Measurements from ENCODE around the gene CD46.
"Not testable (repeated sequence)": the region's sequence is repeated elsewhere in the genome, so short reads cannot be mapped to it uniquely, and the experiment has no call there.

The CD46 gene

DNA sequence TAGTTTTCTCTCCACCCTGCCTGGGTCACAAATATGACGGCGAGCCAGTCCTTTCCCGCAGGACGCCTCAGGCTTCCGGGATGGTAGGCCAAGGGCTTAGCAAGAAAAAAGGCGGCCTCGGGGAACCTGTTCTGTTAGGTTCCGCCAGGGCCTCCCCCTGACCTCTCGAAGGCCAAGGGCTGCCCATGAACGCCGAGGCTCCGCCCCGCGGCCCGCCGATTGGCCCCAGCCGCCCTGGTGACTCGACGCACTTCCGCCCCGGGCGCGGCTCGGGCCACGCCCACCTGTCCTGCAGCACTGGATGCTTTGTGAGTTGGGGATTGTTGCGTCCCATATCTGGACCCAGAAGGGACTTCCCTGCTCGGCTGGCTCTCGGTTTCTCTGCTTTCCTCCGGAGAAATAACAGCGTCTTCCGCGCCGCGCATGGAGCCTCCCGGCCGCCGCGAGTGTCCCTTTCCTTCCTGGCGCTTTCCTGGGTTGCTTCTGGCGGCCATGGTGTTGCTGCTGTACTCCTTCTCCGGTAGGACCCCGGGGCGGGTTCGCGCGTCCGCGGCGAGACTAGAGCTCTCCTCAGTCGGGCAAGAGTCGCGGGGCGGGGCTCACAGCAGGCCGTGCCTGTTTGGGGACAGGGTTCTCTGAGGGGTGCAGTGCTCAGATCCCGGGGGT is at the start of gene CD46:
TSS of gene CD46 (plus strand) at position 265 of the 666 bp plus-strand sequence. CDS start at position 424, 159 bp downstream.
- DNase-seq, result peak; percentile 88 to 99 (median 93)
- intact Hi-C loops (cut with DNase I), result loop anchor here (5.0 kb wide), 2 partner anchors 45 to 115 kb away; no protein-coding TSS in a partner anchor

DNA sequence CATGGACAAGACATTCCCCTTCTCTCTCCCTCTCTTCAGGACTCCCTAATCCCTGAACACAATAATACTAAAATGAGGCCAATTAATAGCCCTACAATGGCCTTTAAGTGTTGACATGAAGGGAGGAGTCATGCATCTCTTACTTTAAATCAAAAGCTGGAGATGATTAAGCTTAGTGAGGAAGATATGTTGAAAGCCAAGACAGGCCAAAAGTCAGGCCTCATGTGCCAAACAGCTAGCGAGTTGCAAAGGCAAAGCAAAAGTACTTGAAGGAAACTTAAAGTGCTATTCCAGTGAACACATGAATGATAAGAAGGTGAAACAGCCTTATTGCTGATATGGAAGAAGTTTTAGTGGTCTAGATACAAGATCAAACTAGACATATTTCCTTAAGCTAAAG is 49.5 kb upstream of the CD46 start:
- intact Hi-C loops (cut with DNase I), result no loop called here
- no peak for DNase-seq

DNA sequence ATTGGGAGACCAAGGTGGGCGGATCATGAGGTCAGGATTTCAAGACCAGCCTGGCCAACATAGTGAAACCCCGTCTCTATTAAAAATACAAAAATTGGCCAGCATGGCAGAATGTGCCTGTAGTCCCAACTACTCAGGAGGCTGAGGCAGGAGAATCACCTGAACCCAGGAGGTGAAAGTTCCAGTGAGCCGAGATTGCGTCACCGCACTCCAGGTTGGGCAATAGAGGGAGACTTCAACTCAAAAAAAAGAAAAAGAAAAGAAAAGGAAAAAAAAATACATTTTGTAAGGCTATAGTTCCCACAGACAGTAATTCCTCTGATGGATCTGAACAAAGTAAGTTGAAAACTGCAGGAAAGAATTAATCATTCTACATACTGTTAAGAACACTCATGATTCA is 48.1 kb upstream of the CD46 start:
- DNase-seq, result no peak
- intact Hi-C loops (cut with DNase I), result no loop called here

DNA sequence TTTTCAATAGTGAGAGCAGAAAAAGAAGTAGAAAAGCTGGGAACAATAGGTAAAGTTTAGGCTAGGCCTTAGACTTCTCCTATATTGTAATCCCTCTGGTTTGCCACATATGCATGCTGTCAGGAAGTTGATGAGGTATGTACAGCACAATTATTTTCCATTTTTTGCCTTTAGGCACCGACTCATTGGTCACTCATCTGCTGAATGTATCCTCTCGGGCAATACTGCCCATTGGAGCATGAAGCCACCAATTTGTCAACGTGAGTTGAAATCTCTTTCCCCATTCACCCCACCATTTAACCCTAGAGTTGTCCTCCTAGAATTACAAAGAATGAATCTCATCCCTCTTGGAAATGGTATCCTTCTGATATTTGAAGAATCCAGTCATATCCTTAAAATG is 43.9 kb upstream of the CD46 start:
- DNase-seq; intact Hi-C loops (cut with DNase I): not testable (repeated sequence)

DNA sequence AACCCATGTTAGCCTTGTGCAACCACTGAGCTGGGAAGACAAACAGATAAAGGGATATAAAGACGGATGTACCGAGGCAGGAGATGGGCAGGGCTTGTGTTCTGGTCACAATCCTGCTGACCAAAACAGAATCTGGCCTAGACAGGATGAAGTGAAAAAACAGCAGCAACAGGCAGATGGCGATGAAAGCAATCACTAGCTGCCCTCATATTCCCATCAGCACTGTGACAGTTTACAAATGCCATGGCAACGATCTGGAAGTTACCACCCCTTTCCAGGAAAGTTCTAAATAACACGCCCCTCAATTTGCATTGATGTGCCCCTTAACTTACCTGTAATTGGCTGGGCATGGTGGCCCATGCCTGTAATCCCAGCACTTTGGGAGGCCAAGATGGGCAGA is 40.6 kb upstream of the CD46 start:
- intact Hi-C loops (cut with DNase I), result no loop called here
- no peak for DNase-seq

DNA sequence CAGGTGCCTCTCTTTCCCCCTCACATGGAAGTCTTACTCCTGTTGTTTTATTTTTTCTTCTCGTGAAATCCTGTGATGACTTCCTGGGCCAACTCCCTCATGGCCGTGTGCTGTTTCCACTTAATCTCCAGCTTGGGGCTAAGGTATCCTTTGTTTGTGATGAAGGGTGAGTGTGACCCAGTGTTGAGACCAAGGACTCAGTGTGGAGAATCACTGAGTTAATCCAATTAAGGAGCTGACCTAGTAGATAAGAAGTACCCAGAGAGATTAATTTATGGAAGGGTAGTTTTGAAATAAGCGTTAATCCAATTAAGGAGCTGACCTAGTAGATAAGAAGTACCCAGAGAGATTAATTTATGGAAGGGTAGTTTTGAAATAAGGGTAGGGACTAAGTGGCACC is 39.2 kb upstream of the CD46 start:
- intact Hi-C loops (cut with DNase I); DNase-seq: not testable (repeated sequence)

DNA sequence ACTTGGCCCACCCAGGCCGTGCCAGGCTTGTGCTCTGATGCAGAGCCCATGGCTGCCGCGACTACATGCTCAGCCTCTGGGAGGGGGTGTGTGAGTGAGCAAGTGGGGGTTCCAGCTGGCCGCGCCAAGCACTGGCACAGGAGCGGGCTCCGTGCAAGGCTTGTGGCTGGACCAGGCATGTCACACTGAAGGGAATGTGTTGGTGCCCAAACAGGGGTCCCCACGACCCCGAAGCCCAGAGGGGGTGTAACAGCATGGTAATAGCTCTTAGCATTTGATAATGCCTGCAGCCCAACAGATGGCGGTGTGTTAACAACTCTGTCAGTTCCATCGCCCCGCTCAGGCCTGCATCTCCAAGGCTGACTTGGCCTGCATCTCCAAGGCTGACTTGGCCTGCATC is 38.3 kb upstream of the CD46 start:
- intact Hi-C loops (cut with DNase I), result no loop called here
- no peak for DNase-seq

DNA sequence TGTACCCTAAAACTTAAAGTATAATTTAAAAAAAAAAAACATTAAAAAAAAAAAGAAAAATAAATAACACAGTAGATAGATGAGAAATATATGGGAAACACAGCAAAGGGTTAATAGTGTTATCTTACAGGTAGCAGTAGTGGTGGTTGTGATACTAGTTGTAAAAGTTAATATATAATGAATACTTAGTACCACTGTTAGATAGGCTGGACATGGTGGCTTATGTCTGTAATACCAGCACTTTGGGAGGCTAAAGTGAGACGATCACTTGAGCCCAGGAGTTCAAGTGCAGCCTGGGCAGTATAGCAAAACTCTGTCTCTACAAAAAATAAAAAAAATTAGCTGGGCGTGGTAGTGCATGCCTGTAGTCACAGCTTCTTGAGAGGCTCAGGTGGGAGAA is 32.6 kb upstream of the CD46 start:
- DNase-seq, result no peak
- intact Hi-C loops (cut with DNase I), result no loop called here

DNA sequence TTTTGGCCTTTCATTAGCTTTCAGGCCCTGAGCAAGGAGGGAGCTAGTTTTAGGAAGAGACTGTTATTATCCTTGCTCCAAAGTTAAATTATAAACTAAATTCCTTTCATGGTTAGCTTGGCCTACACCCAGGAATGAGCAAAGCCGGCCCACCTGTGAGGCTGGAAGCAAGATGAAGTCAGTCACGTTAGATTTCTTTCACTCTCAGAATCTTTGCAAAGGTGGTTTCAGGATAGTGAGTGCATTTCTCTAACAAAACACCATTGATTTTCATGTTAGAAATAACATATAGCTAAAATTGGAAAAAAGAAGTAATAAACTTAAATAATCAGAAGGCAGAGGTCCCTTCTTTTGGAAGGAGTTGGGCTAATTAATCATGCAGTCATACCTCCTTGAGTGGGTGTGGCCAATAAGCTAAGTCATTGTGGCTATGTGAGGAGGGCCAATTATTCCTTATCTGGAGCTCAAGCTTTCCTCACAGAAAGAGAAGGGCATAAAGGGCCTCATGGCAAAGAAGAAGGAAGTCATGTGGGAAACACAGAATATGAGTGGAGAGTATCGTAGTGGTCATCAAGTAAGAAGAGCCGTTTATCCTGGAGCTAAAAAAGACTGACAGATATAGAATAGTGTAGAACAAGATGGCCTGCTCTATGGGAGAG is 23.5 kb upstream of the CD46 start:
- intact Hi-C loops (cut with DNase I), result not testable (repeated sequence)

DNA sequence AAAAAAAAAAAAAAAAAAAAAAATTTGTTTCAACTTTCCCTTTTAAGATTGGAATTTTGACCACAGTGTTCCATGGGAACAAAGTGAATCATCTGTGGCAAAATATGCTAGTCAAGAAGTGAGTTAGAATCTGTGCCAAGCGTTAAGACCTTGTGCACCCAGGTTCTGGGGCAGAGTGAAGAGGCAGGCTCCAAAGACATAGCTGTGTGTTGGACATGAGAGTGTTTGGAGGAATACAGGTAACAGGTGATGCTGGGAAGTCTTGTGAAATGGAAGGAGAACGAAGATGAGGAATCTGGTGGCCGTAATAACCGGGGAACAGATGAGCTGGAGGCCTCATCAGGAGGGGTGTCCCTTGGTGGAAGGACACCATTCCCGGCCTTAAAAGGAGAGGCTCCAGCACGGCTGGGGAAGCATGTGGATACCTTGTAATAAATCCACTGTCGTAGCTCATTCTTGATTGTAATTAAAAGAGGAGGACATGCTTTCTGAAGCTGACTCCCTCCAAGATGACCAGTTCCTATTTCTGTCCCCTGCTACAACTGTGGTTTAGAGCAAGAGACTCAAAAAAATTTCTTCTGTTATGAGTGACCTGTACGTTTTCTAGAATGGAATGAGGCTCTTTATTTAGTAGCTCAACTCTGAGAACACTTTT is 14.2 kb upstream of the CD46 start:
- intact Hi-C loops (cut with DNase I), result not testable (repeated sequence)

More for the DNA sequence above, 23.5 kb upstream of the CD46 start:
- not testable (repeated sequence) for DNase-seq

DNA sequence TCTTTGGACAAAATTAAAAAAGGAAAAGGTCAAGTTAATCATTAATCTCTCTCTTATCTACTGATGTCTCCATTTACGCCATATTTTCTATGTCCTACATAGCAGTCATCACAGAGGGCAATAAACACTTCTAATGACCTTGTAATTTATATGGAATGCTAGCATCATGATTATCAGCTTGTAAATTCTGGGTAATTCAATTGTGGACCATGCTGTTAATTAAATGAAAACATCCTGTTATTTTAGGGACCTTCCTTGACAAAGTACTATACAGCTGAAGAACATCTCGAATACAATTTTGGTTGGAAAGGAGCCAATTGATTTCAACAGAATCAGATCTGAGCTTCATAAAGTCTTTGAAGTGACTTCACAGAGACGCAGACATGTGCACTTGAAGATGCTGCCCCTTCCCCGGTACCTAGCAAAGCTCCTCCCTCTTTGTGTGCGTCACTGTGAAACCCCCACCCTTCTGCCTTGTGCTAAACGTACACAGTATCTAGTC is 13.6 kb upstream of the CD46 start:
- DNase-seq; intact Hi-C loops (cut with DNase I): not testable (repeated sequence)

More for the DNA sequence above, 14.2 kb upstream of the CD46 start:
- not testable (repeated sequence) for DNase-seq

DNA sequence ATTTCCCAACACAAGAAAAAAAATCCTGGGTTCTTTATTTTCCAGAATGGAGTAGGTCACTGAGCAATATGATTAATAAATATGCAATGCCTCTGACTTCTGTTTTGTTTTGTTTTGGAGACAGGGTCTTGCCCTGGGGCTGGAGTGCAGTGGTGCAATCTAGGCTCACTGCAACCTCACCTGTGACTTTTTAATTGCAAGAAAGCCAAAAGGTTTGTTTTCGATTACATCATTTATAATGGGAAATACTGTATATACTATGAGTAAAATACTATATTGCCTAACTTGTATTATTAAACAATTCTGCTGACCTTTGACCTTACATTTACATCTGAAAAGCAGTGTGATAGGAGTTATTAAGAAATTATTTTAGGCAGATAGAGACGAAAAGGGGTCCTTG is 11.6 kb upstream of the CD46 start:
- no peak for DNase-seq
- intact Hi-C loops (cut with DNase I), result no loop called here

DNA sequence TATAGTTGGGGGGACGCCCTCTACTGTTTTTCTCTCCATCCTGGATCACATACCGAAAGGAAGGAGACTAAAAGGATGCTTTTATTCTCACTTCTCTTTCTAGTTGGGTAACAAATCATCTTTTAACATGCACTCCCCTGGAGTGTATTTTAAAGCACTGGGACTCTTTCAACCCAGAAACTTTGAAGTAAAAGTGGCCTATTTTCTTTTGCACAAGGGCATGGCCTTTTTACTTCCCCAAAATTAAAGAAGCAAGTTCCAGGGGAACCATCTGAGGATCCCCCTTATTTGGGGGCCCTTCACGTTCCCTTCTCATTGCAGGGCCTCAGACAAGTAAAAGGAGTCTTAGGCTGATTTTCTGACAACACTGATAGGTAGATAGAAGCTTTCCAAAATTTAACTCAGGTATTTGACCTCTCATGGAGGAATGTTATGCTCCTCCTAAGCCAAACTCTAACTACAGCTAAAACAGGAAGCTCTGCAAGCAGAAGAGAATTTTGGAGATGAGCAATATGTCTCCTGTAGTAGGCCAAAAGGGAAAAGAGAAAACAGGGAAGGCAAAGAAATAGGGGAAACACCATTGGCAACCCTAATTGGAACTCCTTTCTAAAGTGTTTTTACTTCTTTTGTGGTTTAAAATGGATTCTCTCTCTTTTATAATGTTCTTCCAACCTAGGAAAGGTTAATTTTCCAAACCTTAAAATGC is 8.9 kb upstream of the CD46 start:
- DNase-seq, result no peak
- intact Hi-C loops (cut with DNase I), result no loop called here

DNA sequence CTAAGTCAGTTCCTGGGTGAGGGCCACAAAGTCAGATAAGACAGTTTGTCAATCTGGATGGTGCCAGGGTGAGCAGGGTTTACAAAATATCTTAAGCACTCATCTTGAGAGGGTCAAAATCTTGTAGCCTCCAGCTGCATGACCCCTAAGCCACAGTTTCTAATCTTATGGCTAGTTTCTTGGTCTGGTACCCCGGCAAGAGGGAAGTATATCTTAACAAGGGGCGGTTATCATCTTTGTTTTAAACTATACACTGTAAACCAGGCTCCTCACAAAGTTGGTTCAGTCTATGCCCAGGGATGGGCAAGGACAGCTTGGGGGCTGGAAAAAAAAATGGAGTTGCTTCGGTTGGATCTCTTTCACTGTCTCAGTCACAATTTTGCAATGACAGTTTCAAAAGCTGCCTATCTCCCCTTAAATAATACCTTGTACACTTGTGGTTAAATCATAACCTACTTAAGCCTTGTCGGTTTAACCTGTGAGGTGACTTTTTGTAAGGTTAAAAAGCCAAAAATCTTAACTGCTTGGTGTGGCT is 7.8 kb upstream of the CD46 start:
- intact Hi-C loops (cut with DNase I), result no loop called here
- DNase-seq, result no peak

DNA sequence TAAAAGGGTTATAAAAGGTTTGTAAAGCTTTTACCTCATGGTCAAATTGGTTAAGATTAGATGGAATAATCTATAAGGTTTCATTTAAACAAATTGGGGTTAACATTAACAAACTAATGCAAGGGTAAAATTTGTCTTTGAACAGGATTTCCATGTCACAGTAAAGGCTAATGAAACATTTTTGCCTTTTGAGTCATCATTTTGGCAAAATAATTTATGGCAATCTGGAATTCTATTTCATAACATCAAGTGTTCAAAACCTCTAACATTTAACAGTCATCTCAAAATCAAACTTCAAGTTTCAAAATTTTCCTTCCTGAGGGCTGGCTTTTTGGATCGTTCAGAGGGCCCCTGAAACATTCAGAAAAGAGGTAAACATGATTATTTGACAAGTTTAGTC is 6.6 kb upstream of the CD46 start:
- intact Hi-C loops (cut with DNase I), result no loop called here

DNA sequence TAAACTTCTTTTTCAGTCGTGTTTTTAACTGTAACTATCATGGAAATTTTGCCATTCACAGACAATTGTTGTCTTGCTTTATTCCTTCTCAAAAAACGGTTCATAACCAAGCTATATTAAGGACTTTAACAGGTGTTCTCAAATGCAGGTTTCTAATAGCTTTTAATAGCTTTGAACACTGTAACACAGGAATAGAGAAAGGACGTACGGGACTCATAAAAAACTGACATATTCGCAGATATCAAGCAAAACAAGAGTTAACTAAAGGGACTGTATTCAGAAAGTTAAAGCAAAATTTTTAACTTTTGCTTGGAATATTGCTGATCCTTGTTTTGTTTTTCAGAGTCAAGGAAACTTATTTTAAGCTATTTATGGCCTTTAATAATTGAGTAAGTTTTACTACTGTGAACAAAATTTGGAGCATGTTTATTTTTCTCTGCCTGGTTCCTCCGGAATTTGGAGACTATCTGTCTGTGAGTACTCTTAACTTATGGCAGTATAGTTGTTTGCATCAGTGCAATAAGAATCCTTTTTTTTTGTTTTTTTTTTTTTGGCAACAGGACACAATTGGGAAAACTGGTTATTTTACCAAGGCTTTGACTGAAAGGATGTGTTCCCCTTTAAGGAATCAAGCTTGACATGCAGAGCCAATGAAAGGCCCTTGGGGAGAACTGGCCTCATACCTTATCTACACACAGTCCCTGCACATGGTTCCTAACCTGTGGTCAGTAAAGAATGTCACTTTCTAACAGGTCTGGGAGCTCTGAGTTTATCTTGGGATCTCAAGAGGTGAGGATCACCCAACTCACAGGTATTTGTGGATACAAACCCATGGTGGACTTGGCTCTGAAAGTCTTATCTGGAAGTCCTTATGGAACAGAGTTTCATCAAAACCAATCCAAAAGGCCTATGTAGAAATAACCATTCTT is 5.8 kb upstream of the CD46 start:
- DNase-seq, result no peak
- intact Hi-C loops (cut with DNase I), result no loop called here

More for the DNA sequence above, 6.6 kb upstream of the CD46 start:
- no peak for DNase-seq

DNA sequence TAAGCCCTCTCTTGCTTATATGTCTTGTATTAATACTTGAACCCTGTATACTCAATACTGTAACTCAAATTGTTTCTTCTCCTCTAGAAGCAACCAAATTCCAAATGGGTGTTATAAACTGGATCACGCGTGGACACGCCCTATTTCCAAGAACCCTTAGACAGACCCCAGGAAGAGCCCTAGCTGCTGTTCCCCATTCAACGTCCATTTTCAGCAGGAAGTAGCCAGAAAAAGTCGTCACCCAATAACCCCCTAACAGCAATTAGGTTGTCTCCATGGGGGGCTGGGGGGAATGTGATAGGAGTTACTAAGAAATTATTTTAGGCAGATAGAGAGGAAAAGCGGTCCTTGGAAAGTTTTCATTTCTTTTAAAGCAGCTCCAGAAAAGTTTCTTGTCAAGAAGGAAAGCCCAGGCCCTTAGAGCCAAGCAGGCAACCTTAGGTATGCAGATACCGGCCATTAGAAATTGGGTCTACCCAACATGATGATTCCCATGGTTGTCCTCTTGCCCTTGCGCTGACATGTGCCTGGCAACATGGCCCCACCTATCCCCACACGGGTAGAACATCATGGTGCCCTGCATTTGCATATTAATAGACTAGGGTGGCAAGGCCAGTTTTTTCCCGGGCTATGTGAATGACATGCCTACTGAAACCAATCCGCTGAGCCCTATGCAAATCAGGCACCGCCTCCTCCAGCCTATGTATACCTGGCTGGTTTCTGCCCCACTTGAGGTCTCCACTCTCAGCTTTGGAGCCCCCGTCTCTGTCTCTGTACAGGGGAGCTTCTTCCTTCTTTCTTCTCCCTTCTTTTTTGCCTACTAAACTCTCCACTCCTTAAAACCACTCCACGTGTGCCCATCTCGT is 4.0 kb upstream of the CD46 start:
- no peak for DNase-seq
- intact Hi-C loops (cut with DNase I), result no loop called here

DNA sequence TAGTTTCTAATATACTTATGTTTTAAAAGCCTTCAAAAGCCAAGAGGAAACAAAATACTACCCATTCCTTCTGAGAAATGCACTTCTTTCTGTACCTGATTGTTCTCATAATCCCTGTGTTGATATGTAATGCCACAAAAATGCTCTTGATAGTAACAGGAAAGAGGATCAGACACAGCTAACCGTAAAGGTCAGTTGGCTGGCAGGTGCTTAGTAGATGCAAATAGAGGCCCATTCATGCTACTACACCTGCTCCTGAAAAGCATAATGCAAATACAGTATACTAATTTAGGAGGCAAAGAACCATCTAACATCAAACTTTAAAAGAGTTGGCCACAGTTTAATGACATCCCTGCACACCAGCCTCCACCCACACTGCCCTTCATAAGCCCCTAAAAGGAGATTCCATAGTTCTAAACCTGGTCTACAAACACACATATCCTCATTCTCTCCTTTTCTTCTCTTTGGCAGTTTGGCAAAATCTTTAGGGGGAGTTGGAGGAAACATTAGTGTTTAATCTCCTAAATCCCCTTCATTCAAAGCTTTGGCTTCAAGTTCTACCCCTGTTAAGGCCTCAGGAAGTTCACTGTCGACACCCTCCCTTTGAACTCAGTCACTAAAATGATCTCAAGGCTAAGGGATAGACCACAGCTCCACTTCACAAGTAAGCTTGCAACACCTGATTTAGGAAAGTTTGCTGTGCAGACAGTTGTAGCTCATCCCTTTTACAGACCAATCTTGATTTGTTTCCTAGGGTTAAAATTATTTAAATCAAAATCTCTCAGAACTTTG is 2.9 kb upstream of the CD46 start:
- intact Hi-C loops (cut with DNase I), result no loop called here
- DNase-seq, result no peak
